Vagina (tissue), 2 donors: ENCODE measurements around the gene ANKRD52. TPM values are rescaled to one million over a fixed set of nuclear protein-coding genes. Genes with fewer than 3 reads are reported as not detected.
"Not testable (repeated sequence)": the region's sequence is repeated elsewhere in the genome, so short reads cannot be mapped to it uniquely, and the experiment has no call there.

Experiments used
- DNase-seq, 2 donors: peaks; one replicate each; pipeline ENCODE4 v3.0.0-alpha.2; 2017; ENCODE audit errors: extremely low spot score in 2 of 2
- H3K27ac ChIP-seq: fragments of 200-600 bp; sonication (generic); one replicate; pipeline ENCODE4 v1.5.1; 2019
- H3K27me3 ChIP-seq: fragments of 200-600 bp; sonication (generic); one replicate; pipeline ENCODE4 v1.5.1; 2019
- H3K36me3 ChIP-seq, 2 donors: fragments of 200-600 bp; sonication (generic); one replicate each; pipeline ENCODE4 v1.5.1; 2017 to 2019
- H3K4me1 ChIP-seq: fragments of 200-600 bp; sonication (generic); one replicate; pipeline ENCODE4 v1.5.1; 2019
- H3K4me3 ChIP-seq, 2 donors: fragments of 200-600 bp; sonication (generic); 1 replicate in 1 of 2; 2 replicates in 1 of 2; pipeline ENCODE4 v1.5.1; 2016 to 2019
- H3K9me3 ChIP-seq: fragments of 200-600 bp; sonication (generic); one replicate; pipeline ENCODE4 v1.5.1; 2019
- POLR2A ChIP-seq, 2 donors: fragments of 450-650 bp; IDR thresholded peaks; one replicate each; pipeline ENCODE4 v1.6.1; 2017; ENCODE audit warnings: antibody characterized with exemption in 2 of 2, mild to moderate bottlenecking in 2 of 2, moderate library complexity in 2 of 2
- POLR2AphosphoS5 ChIP-seq, 2 donors: sonication (generic); formaldehyde crosslinking; IDR thresholded peaks; one replicate each; pipeline ENCODE4 v1.9.0; 2017; ENCODE audit warnings: antibody characterized with exemption in 2 of 2, mild to moderate bottlenecking in 2 of 2, low read depth in 1 of 2; ENCODE audit not compliant: insufficient read depth in 1 of 2
- intact Hi-C: fragments of 100-400 bp; cut with DNase I; formaldehyde crosslinking; loops from one replicate; pipeline ENCODE4 v1.15.1; 2023
- total RNA-seq: library from RNA; depleted of rRNA; stranded (reverse); fragments of >200 nt; gene quantifications from one replicate; pipeline ENCODE4 v1.2.3, GENCODE V29; 2016
- TF ChIP-seq, protein P1 (sequence below), 3 experiments: fragments of 450-650 bp in 2 of 3; fragments of 200-600 bp in 1 of 3; sonication (generic) in 1 of 3; IDR thresholded peaks; one replicate each; pipeline ENCODE4 v1.5.1; 2017 to 2019; ENCODE audit warnings: antibody characterized with exemption in 3 of 3, mild to moderate bottlenecking in 2 of 3, moderate library complexity in 2 of 3

ANKRD52 gene
- total RNA-seq, 1 donor from 2014 or later: 22.6 TPM

- Histone ChIP-seq H3K4me1 (no peaks in the 10 kb centered on the region), H3K27me3 (no peaks in the 10 kb centered on the region), H3K4me3 (no peak overlapping the region), H3K36me3 (peaks cover 0 to 21% of the 10 kb centered on the region in 2 donors), H3K27ac (no peak overlapping the region), H3K9me3 (no peaks in the 10 kb centered on the region)
- no peak for TF ChIP-seq POLR2A (IDR thresholded peaks at IDR 0.05)
- intact Hi-C loops: no loop called here
- no peak for DNase-seq
Measured at GRCh38 chr12:56202366-56202765, 55.8 kb downstream of the ANKRD52 start.

DNA sequence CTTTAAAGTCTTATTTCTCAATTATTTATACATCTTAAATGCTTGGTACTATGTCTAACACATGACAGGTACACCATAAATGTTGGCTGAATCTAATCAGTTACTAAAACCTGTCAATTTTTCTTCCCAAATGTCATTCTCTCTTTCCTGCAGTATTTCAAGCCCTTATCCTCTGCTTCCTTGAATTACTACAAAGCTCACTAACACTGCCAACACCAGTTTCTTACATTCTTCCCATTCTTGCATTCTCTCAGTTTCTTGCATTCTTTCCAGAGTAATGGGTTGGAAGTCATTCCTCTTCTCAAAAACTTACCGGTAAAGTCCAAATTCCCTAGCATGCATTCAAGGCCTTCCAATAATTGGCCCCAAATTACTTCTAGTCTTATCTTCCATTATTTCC, 59.3 kb downstream of the ANKRD52 start:
- Histone ChIP-seq H3K4me1 (no peaks in the 10 kb centered on the region), H3K27ac (no peak overlapping the region), H3K27me3 (no peaks in the 10 kb centered on the region), H3K9me3 (no peaks in the 10 kb centered on the region), H3K36me3 (no peaks in the 10 kb centered on the region), H3K4me3 (no peak overlapping the region)
- intact Hi-C loops: no loop called here
- no peak for DNase-seq
- TF ChIP-seq, protein P1, sequence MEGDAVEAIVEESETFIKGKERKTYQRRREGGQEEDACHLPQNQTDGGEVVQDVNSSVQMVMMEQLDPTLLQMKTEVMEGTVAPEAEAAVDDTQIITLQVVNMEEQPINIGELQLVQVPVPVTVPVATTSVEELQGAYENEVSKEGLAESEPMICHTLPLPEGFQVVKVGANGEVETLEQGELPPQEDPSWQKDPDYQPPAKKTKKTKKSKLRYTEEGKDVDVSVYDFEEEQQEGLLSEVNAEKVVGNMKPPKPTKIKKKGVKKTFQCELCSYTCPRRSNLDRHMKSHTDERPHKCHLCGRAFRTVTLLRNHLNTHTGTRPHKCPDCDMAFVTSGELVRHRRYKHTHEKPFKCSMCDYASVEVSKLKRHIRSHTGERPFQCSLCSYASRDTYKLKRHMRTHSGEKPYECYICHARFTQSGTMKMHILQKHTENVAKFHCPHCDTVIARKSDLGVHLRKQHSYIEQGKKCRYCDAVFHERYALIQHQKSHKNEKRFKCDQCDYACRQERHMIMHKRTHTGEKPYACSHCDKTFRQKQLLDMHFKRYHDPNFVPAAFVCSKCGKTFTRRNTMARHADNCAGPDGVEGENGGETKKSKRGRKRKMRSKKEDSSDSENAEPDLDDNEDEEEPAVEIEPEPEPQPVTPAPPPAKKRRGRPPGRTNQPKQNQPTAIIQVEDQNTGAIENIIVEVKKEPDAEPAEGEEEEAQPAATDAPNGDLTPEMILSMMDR (IDR thresholded peaks at IDR 0.05): no peak
- no peak for TF ChIP-seq POLR2A (IDR thresholded peaks at IDR 0.05)
- TF ChIP-seq POLR2AphosphoS5 (IDR thresholded peaks at IDR 0.05; ENCODE audit: insufficient read depth in 1 of 2, low read depth in 1 of 2): no peak

DNA sequence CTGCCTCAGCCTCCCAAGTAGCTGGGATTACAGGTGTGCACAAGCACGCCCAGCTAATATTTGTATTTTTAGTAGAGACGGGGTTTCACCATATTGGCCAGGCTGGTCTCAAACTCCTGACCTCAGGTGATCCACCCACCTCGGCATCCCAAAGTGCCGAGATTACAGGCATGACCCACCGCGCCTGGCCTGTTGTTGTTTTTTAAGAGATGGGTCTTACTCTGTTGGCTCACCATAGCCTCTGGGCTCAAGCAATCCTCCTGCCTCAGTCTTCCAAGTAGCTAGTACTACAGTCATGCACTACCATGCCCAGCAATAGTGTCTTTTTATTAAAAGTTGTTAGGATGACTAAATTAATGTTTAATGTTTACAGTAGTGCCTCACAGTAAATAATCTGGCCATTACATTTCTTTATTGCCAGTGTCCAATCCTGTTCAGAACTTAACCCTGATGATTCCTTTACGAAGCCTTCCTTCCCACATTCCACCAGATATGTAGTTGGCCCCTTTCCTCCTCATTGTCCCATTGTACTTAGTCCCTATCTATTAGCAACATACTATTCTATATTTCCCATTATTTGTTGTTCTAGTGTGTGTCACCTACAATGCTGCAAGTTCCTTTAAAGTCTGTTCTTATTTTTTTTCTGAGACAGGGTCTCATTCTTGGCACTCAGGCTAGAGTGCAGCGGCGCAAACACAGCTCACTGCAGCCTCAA, 60.1 kb downstream of the ANKRD52 start:
- Histone ChIP-seq H3K36me3 (no peaks in the 10 kb centered on the region), H3K4me1 (no peaks in the 10 kb centered on the region), H3K27ac (no peak overlapping the region), H3K27me3 (no peaks in the 10 kb centered on the region), H3K9me3 (no peaks in the 10 kb centered on the region), H3K4me3 (no peak overlapping the region)
- intact Hi-C loops: no loop called here
- DNase-seq: no peak
- no peak for TF ChIP-seq POLR2A (IDR thresholded peaks at IDR 0.05)
- no peak for TF ChIP-seq POLR2AphosphoS5 (IDR thresholded peaks at IDR 0.05; ENCODE audit: insufficient read depth in 1 of 2, low read depth in 1 of 2)
- TF ChIP-seq, protein P1 (IDR thresholded peaks at IDR 0.05): no peak

GRCh38 chr12:56196818-56197550, 61.2 kb downstream of the ANKRD52 start:
- H3K4me1 ChIP-seq, H3K27me3 ChIP-seq, H3K27ac ChIP-seq, H3K4me3 ChIP-seq, intact Hi-C loops, H3K36me3 ChIP-seq, H3K9me3 ChIP-seq, DNase-seq: not testable (repeated sequence)

- intact Hi-C loops: loop anchor here (2.0 kb wide), 1 partner anchor 32 kb away; the partner anchor contains the start of gene NABP2
- H3K4me1 ChIP-seq: peaks cover 16% of the 10 kb centered on the region
- TF ChIP-seq, protein P1 (IDR thresholded peaks at IDR 0.05): peak; percentile 51 to 82 (median 51)
- peak in 1 of 2 donors; percentile 85 for TF ChIP-seq POLR2AphosphoS5 (IDR thresholded peaks at IDR 0.05; ENCODE audit: insufficient read depth in 1 of 2, low read depth in 1 of 2)
- no peak for TF ChIP-seq POLR2A (IDR thresholded peaks at IDR 0.05)
Measured at GRCh38 chr12:56193025-56193578, 65.1 kb downstream of the ANKRD52 start.

More at GRCh38 chr12:56193025-56193578, 65.1 kb downstream of the ANKRD52 start:
- H3K27me3 ChIP-seq: no peaks in the 10 kb centered on the region
- H3K4me3 ChIP-seq: no peak overlapping the region
- no peak for DNase-seq
- no peaks in the 10 kb centered on the region for H3K9me3 ChIP-seq
- no peaks in the 10 kb centered on the region for H3K36me3 ChIP-seq
- H3K27ac ChIP-seq: no peak overlapping the region
